Subcutaneous adipose tissue (tissue), 4 donors: ENCODE results near the gene CCDC92B. TPM values are rescaled to one million over a fixed set of nuclear protein-coding genes. Genes with fewer than 3 reads are reported as not detected.

ENCODE experiments used
- total RNA-seq, 4 donors: library from RNA; depleted of rRNA; stranded (reverse); fragments of >200 nt; gene quantifications; one replicate each; pipeline ENCODE4 v1.1.0, GENCODE V29; 2016
- TF ChIP-seq, protein P1 (sequence below): fragments of 450-650 bp; IDR thresholded peaks from one replicate; pipeline ENCODE4 v1.5.1; 2016; ENCODE audit warnings: low read depth, mild to moderate bottlenecking, control low read depth, antibody characterized with exemption, moderate library complexity

Gene CCDC92B
- total RNA-seq, 4 donors from 2014 or later, result not detected

DNA sequence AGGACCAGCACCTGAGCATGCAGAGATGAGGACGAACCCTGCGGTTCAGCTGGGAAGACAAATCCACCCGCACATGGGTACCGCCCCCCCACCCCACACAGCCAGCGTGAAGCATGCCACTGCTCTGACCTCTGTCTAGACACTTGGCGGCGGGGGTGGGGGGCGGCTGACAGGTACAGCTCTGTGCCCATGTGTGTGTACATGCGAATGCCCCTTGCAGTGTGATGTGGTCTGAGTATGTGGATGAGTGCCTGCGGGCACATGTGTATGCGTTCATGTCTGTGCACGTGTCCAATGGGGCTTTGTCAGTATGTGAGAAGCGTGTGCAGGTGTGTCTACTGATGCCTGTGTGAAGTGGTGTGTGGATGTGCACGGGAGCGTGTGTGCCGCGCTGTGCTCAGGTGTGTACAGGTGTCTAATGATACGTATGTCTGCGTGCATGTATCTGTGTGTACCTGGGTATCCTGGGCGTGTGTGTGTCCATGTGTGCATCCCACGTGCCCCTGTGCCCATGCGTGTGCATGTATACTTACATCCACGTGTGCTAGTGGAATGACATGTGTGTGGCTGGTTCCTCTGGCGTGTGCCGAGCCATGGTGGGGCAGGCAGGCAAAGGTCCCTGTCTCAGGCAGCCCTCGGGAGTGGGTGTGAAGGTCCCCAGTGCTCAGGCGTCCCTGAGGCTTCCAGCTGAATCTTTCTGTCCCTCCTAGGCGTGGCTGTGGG, 46.1 kb upstream of the CCDC92B start:
- TF ChIP-seq, protein P1, sequence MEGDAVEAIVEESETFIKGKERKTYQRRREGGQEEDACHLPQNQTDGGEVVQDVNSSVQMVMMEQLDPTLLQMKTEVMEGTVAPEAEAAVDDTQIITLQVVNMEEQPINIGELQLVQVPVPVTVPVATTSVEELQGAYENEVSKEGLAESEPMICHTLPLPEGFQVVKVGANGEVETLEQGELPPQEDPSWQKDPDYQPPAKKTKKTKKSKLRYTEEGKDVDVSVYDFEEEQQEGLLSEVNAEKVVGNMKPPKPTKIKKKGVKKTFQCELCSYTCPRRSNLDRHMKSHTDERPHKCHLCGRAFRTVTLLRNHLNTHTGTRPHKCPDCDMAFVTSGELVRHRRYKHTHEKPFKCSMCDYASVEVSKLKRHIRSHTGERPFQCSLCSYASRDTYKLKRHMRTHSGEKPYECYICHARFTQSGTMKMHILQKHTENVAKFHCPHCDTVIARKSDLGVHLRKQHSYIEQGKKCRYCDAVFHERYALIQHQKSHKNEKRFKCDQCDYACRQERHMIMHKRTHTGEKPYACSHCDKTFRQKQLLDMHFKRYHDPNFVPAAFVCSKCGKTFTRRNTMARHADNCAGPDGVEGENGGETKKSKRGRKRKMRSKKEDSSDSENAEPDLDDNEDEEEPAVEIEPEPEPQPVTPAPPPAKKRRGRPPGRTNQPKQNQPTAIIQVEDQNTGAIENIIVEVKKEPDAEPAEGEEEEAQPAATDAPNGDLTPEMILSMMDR, result no peak

DNA sequence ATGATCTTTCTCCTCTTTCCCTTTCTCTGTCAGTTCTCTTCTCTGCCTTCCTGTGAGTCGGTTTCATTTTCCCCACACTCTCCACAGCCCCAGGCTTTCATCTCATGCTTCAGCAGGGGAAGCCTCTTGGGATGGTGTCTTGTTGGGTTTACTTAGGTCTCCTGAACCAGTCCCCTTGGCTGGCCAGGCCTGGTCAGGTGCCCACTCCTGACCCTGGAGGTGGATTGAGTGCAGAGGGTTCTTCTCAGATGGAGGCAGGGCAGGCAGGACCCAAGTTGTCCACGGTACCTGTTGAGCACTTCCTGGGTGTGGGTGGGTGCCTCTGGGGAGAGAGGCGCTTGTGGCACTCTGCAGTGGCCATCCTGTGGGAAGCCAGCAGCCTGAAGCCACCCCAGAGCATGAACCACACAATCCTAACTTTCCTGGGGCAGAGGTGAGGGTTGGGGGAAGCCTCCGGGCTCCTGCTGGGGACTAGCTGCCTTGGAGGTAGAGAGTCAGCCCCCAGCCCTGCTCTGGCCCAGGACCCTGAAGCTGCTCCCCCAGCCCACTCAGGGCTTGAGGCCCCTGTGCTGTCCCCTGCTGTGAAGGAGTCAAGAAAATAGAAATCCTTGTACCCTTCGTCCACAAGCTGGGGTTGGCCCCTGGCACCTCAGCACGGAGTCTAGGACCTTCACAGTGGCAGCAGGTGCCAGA, 44.8 kb upstream of the CCDC92B start:
- TF ChIP-seq, protein P1, result no peak

DNA sequence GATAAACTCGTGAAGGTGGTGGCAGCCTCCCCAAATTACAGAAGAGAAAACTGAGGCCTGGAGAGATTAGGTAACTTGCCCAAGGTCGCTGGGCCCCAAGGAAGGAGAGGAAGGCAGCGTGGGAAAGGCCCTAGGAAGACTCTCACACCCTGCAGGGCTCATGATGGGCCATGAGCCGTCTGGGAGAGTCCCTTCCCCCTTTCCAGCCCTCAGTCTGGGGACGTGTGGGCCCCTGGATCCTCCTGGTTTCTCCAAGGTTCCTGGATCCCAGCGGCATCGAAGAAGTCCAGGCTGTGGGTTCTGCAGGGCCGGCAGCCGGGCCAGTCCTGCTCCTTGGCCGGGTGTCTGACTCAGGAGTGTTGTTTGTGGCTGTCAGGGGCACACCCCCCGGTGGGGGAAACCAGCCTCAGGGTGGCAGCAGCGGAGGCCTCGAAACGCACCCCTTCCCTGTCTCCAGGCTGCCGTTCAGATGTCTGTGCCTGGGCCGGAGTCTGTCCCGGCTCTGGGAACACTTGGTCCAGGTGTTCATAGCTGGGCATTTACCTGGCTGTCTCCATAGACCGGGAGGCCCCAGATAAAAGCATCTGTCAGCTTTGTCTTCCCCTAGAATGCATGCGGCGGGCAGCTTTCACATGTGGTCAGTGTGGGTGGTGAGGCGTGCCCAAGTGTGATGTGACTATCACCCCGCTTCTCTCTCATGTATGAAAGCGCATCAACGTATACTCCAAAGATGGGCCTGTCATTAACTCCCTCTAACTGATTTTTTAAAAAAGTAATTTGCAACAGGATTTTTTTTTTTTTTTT, 43.1 kb upstream of the CCDC92B start:
- TF ChIP-seq, protein P1, result no peak

DNA sequence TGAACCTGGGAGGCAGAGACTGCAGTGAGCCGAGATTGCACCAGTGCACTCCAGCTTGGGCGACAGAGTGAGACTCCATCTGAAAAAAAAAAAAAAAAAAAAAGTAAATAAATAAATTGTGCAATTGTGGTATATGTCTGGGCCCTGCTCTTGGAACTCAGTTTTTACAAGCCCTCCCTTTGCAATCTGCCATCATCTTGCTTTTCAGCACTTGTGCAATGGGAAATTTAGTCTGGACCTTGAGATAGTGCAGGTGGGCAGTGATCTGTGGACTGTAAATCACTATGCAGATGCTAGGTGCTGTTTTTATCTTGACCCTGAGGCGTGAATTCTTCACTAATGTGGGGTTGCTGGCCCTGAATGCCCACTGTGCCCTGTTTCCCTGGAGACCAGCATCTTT, 40.2 kb upstream of the CCDC92B start:
- TF ChIP-seq, protein P1, result no peak

DNA sequence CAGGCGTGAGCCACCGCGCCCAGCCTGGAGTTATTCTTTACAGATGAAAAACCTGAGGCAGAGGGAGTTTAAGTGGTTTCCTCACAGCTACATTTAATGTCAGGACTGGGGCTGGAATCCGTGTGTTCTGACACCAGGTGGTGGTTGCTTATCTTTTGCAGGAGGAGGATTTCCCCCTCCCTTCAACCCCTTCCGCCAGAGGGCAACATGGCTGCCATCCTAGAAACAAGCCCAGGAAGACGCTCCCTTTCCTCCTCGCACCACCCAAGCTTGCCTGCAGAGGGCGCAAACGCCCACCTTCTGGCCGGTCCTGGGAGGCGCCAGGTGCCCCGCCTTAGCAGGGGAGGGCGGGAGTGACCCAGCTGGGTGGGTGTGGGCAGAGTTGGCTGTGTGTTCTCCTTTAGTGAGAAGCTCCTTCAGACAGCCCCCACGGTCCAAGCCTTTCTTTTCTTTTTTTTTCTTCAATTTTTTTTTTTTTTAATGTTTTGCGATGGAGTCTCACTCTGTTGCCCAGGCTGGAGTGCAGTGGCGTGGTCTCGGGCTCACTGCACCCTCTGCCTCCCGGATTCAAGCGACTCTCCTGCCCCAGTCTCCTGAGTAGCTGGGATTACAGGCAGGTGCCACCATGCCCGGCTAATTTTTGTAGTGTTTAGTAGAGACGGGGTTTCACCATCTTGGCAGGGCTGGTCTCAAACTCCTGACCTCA, 36.9 kb upstream of the CCDC92B start:
- TF ChIP-seq, protein P1, result no peak

DNA sequence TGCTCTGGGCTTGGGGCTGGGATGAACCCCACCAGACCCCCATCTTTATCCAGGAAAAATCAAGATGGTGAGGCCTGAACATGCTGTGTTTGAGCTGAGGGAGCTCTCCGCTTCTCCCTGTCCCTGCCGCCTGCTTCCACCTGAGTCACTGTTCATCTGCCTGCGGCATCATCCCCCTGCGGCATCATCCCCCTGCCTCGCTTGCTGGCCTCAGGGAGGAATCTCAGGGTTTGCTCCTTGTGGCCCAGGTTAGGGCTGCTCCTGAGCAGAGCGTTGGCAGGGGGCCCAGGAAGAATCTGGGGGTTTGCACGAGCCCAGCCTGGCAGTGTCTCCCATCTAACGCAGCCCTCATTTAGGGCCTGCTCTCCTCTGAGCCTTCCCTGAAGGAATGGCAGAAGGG, 35.4 kb upstream of the CCDC92B start:
- TF ChIP-seq, protein P1, result no peak
